ENCODE results near the gene CD6. TPM values are rescaled to one million over a fixed set of nuclear protein-coding genes. Genes with fewer than 3 reads are reported as not detected.

The CD6 gene
- total and polyA plus RNA-seq, 10 of the 15 experiments (the other 5 are each of a cell fraction or from before 2014, with no cell fraction given): 0.37 to 17.6 (median 6.2) TPM

DNA sequence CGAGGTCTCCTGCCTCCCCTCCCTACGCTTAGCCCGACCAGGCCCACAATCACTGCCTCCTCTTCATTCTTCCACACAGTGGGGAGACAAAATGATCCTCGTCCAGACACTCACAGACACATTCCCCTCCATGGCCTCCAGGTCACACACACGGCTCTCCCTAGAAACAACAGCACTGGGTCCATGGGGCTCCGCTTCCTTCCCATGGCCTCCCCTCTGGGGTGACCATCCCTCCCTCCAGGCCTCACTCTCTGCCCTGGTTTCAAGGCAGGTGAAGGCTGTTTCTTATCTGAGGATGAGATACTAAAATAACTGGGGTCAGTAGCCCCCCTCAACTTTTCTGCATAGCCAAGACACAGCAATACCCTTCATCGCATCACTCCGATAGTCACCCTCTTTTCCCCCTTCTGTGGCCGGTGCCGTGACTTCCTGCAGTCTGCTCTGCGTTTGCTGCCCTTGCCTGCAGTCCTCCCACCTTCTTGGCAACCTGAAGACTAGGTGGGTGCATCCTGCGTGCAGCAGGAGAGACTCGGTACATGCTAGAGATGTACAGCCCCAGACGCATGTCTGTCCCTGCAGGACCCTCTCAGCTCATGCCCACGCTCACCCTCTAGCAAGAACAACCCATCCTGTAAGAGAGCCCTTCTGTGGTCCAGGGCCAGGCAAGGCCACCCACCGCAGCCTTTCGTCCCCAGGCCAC is 55.8 kb downstream of the CD6 start:
- H4K20me1 ChIP-seq (ENCODE audit: control insufficient read depth, insufficient read depth): no peaks in the 10 kb centered on the region
- SMC1A ChIA-PET (ENCODE audit: uncharacterized antibody, unreplicated experiment): interaction anchor here (0.7 to 1.7 kb wide), 4 partner anchors 13 to 114 kb away, joined by 3 to 13 read pairs (median 4); partner anchors contain the start of gene TMEM109
- RAD21 ChIA-PET (ENCODE audit: unreplicated experiment): interaction anchor here (1.9 kb wide), 1 partner anchor 15 kb away, joined by 13 read pairs; no protein-coding TSS in a partner anchor
- CTCF ChIA-PET: interaction anchor here (0.6 to 1.2 kb wide), 4 partner anchors 16 to 1660 kb away, joined by 3 to 5 read pairs (median 3); no protein-coding TSS in a partner anchor
- BruUV-seq (replicated peaks): no TSS peak
- DNase-seq (ENCODE audit: low read depth, low spot score) (no peak), ATAC-seq (no peak), FAIRE-seq (no peak)
- WGBS (ENCODE audit: insufficient coverage, insufficient replicate concordance, low lambda C conversion rate, missing lambda C conversion rate): 84% methylated on average over 17 of the region's 17 CpGs
- H3K9ac ChIP-seq (ENCODE audit: control insufficient read depth, insufficient read depth, low read length): no peak overlapping the region
- in situ Hi-C loops (cut with MboI) (no loop called here), intact Hi-C loops (cut with micrococcal nuclease; ENCODE audit: unreplicated experiment) (no loop called here)
- H3K36me3 ChIP-seq (ENCODE audit: control insufficient read depth in 2 of 2, insufficient read depth in 2 of 2, low read length in 1 of 2): peaks cover 0 to 1% of the 10 kb centered on the region in 2 experiments; a peak in 2 of 4 replicates
- no peak overlapping the region for H3K4me2 ChIP-seq (ENCODE audit: control insufficient read depth, insufficient read depth)
- TF ChIP-seq SREBF1 (IDR thresholded peaks at IDR 0.05; ENCODE audit: low read length) (no peak), YY1 (IDR thresholded peaks at IDR 0.05; ENCODE audit: low read depth, low read length) (no peak)
- TF ChIP-seq, protein P1, sequence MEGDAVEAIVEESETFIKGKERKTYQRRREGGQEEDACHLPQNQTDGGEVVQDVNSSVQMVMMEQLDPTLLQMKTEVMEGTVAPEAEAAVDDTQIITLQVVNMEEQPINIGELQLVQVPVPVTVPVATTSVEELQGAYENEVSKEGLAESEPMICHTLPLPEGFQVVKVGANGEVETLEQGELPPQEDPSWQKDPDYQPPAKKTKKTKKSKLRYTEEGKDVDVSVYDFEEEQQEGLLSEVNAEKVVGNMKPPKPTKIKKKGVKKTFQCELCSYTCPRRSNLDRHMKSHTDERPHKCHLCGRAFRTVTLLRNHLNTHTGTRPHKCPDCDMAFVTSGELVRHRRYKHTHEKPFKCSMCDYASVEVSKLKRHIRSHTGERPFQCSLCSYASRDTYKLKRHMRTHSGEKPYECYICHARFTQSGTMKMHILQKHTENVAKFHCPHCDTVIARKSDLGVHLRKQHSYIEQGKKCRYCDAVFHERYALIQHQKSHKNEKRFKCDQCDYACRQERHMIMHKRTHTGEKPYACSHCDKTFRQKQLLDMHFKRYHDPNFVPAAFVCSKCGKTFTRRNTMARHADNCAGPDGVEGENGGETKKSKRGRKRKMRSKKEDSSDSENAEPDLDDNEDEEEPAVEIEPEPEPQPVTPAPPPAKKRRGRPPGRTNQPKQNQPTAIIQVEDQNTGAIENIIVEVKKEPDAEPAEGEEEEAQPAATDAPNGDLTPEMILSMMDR (IDR thresholded peaks at IDR 0.05 in 2 of 3, conservative IDR thresholded peaks at IDR 0.05 in 1 of 3; ENCODE audit: control insufficient read depth in 2 of 3, extremely low read depth in 1 of 3, insufficient read depth in 1 of 3, low read depth in 3 of 3, low read length in 3 of 3): no peak
- H3K27me3 ChIP-seq (replicated peaks in 1 of 2; ENCODE audit: control insufficient read depth in 2 of 2, insufficient read depth in 2 of 2, low read length in 1 of 2): no peaks in the 10 kb centered on the region
- H3K4me3 ChIP-seq: no peak overlapping the region
- H3K27ac ChIP-seq (ENCODE audit: control insufficient read depth, insufficient read depth): no peak overlapping the region
- POLR2A ChIA-PET: interaction anchor here (1.0 to 1.6 kb wide), 2 partner anchors 17 to 73 kb away, joined by 3 to 5 read pairs; no protein-coding TSS in a partner anchor
- no peaks in the 10 kb centered on the region for H3K79me2 ChIP-seq (ENCODE audit: control insufficient read depth, insufficient read depth, low read length)
- H3K4me1 ChIP-seq (ENCODE audit: control insufficient read depth, insufficient read depth, low read length): peaks cover 36% of the 10 kb centered on the region
- no peak overlapping the region for H2AFZ ChIP-seq (ENCODE audit: control insufficient read depth, low read depth, low read length)
- H3K9me3 ChIP-seq (replicated peaks; ENCODE audit: control insufficient read depth, insufficient read depth, low read length): no peaks in the 10 kb centered on the region
